CD4-positive, alpha-beta T cell treated with Interleukin-17A for 4 hours (primary cell): ENCODE data around the gene CRIP2.

ENCODE experiments used
- DNase-seq: peaks from one replicate; pipeline ENCODE4 v3.0.0-alpha.2; 2020; ENCODE audit warnings: mixed read lengths

CRIP2 gene

DNA sequence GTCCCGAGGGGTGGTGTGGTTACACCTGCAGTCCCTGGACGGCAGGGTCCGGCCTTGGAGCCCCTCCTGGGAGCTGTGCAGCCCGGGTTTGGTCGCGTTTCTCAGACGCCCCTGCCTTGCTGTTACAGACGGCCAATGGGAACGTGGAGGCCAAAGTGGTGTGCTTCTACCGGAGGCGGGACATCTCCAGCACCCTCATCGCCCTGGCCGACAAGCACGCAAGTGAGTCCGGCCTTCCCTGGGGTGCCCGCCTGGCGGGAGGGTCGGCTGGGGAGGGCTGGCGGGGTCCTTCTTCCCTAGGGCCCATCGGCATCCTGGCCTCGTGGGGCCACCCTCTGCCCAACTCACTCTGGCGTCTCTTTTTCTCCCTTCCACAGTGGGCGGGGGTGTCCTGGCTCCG lies 29.3 kb upstream of the CRIP2 start:
- DNase-seq: no peak

DNA sequence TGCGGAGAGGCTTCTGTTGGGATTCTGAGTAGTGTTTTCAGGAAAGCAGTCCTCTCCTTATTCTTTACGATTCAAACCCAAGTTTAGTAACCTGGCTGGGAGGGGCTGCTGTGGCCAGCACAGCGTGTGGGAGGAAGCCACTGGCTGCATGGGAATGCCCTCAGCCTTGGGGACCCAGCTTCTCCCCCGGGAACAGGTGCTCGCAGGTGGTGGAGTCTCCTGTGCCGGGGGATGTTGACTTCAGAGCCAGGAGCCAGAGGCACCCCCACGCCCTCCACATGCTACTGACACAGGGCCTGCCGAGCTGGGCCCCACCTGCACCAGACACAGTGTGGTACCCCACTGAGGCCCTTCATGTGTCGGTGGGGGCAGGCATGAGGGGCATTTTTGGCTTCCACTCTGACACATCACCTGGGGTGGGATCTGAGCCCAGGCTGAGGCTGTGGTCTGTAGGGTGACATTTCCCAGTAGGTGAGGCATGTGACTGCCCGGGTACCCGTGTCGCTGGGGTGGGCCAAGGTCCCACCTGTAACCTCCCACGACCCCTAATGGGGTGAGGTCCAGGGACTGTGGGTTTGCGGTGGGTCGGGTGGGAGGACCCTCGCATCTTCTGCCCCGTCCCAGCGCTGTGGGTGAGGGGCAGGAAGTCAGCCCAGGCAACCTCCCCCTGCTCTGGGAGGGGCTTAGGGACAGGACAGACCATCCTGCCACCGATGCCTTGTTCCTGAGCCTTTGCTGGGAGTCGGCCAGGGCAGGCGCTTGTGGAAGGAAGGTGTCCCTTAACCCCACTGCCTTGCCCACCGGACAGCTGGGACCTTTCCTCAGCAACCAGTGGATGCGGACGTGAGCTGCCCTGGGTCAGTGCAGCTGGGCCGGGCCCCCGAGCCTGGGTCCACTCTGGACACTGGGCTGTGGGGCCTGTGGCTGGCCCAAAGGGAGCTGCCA lies 28.4 kb upstream of the CRIP2 start:
- DNase-seq: no peak

DNA sequence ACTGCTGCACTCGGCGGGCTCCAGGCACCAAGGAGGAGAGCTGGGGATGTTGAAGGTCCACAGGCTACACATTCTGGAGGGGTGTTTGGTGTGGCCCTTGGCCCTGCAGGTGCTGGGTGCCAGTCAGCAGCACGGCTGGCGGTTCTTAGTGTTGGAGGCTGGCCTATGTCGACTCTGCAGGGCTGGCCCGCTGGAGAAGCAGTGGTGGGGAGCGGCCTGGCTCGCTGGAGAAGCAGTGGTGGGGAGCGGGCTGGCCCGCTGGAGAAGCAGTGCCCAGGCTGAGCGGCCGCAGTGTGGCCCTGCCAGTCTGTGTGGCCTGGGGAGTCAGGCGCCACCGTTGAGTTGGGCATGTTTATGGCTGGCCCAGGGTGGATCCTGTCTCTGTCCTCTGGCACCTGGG lies 27.6 kb upstream of the CRIP2 start:
- DNase-seq: no peak

DNA sequence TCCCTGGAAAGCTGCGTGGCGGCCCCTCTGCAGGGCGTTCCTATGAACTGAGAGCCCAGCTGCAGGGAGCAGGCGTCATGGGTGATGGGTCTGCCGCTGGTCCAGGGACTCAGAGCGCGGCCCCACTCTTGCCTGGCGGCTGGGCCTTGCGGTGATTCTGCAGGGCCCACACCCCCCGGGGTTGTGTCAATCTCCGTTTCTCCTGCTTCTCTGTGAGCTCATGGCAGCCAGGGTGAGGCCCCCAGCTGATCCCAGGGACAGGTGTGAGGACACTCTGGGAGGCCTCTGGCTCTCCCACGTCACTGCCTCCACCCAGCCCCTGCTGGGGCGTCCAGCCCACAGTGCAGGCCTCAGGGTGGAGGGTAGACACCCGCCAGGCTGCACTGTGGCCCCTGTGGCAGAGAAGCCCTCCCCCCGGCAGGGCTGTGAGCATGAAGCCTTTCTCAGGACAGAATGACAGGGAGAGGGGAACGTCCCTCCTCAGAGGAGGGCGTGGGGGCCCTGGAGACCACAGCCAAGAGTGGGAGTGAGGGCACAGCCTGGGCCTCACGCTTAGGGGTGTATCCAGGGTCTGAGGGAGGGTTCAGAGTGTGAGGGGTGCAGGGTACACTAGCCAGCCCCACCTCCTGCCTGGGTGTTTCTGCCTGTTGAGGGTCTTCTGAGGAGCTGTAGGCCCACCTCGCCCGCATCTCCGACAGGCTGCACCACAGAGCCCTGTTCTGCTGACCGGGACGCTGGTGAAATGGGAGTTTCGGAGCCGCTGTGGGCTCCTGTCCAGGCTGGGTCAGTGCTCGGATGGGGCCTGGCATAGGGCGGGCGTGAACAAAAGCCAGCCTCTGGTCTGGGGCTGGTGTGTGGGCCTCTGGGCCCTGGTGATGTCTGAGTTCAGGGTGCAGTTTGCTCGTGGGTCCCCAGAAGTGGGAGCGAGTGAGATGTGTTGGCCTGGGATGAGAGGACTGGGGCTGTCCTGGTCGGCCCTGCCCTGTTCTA lies 26.7 kb upstream of the CRIP2 start:
- no peak for DNase-seq

DNA sequence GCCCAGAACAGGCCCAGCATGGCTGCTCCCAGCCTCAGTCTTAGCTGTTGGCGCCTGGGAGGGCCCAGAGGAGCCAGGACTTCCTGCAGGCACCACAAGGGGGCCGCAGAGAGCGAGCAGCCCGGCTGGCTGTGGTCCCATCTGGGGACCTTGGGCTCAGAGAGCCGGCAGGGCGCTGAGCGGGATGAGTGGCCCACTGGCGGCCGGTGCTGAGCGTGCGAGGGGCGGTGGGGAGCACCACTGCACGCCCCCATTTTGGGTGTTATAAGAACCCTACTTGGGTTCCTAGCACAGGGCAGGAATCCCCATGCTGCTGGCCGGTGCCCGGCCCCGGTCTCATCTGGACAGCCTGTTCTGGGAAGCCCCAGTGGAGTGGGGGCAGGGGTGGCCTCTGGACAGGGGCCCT lies 25.9 kb upstream of the CRIP2 start:
- peak; percentile 79 for DNase-seq

DNA sequence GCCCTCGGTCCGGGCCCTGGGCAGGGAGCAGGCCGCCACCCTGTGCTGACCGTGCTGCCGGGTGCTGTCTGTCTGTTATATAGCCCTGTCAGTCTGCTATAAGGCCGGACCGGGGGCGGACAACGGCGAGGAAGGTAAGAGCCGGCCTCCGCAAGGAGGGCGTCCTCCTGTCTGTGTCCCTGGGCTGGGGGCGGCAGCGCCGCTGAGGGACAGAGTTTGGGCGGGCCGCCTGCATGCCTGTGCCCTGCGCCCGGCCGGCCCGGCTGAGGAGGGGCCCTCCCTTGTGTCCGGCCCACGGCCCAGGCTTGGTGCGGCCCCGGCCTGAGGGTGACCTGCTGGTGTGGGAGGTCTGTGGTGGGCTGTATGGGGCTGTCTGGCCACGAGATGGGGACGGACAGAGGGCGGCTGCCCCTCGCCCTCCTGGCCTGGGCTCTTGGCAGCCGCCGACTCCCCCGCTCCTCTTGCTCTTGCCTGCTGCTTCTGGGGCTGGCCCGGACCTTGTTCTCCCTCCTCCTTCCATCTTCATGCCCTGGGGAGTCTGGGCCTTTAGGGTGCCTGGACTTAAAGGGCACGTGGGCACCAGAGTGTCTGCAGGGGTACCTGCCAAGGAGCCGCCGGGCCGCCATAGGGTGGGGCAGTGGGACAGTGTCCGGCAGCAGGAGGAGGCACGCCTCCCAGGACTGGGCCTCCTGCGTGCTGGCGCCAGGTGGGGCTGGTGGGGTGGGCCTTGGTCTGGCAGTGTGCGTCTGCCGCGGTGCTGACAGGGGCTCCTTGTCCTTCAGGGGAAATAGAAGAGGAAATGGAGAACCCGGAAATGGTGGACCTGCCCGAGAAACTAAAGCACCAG lies 25.1 kb upstream of the CRIP2 start:
- no peak for DNase-seq

DNA sequence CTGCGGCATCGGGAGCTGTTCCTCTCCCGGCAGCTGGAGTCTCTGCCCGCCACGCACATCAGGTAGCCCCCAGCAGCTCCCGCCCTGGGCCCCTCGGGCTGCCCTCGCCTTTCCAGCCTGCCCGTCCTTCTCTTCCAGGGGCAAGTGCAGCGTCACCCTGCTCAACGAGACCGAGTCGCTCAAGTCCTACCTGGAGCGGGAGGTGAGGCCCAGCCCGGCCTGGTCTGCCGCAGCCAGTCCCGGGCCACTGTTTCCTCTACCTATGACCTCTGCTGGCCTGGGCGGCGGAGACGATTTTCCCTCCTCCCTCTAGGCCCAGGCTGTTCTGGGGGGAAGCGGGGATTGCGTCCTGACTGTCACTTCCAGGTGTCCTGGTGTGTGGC lies 24.5 kb upstream of the CRIP2 start:
- no peak for DNase-seq

DNA sequence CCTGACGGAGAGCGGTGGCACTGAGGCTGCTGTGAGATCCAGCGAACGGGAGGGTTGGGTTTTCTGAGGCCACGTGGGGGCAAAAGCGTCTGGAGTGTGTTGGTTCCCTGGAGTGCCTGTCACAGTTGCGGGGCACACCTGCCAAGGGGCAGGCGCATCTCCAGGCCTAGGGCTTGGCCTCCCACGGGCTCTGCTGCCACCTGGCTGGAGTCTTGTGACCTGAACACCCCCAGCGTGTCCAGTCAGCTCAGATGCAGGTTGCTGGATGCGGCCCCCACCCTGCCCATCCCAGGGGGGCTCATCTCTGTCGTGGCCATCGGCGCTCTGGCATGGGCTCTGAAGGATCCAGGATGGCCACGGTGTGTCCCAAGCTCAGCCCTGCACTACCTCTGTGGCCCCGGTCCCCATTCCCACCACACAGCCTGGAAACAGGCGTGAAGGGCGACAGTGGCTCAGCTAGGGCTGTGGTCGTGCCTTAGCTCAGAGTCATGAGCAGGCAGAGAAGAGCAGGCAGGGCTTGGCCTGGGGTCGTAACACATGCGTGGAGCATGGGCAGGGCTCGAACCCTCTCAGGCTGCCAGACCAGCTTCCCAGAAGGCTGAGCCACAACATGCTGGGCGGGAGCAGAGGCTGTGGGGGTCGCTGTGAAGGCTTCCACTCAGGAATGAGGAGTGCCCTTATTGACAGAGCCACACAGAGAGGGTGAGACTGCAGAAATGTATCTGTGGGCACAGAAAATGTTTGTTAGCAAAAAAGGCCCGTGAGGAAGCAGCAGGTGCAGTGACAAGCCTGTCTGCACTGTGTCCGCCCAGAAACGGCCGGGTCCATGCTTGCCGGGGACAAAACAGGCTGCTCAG lies 23.5 kb upstream of the CRIP2 start:
- no peak for DNase-seq

DNA sequence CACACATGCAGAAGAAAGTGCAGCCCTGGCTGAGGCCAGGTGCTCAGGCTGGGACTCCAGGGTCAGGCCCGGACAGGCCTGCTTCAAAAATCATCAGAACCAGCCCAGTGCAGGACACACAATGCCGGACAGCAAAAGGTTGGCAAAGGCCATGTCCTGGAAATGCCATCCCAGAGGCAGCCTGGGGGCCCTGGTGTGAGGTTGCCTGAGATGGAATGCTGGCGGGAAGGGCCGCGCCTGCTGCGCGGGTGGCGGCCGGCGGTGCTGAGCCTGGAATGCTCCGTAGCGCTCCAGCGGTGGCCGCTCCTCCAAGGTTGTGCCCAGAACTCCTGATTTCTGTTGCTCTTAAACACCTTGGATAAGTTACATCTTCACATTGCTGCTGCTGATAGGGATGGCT lies 21.7 kb upstream of the CRIP2 start:
- no peak for DNase-seq

DNA sequence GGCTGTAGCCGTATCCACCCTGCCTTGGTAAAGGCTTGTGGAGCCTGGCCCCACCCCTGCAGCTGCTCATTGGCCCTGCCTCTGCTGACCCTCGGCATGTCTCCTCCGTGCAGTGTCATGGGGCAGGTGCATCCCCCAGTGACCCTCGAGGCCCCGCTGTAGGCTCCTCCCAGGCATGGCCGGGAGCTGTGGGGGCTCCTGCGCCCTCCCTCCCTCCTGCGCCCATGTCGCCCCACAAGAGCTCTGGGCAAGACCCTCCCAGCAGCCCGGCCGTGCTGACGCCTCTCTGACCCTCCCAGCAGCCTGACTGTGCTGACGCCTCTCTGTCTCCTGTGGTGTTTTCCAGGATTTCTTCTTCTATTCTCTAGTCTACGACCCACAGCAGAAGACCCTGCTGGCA lies 20.8 kb upstream of the CRIP2 start:
- no peak for DNase-seq

DNA sequence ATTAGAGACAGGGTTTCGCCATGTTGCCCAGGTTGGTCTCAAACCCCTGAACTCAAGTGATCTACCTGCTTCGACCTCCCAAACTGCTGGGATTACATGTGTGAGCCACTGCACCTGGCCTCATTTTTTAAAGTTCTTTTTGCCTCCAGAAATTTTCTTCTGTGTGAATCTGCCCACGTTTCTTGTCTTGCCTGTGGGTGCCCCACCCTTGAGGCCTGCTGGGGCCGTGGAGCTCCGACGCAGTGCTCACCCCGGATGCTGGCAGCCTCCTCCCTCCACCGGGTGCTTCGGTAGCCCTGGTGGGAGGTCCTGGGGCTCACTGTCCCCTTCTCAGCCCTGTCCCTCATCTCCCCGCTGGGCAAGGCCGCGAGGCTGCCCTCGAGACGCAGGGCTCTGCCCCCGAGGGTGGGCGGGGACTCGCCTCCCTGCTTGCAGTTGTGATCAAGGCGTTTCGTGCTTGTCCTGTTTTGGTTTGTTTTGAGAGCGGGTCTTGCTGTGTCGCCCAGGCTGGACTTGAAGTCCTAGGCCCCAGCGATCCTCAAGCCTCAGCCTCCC lies 19.5 kb upstream of the CRIP2 start:
- no peak for DNase-seq

DNA sequence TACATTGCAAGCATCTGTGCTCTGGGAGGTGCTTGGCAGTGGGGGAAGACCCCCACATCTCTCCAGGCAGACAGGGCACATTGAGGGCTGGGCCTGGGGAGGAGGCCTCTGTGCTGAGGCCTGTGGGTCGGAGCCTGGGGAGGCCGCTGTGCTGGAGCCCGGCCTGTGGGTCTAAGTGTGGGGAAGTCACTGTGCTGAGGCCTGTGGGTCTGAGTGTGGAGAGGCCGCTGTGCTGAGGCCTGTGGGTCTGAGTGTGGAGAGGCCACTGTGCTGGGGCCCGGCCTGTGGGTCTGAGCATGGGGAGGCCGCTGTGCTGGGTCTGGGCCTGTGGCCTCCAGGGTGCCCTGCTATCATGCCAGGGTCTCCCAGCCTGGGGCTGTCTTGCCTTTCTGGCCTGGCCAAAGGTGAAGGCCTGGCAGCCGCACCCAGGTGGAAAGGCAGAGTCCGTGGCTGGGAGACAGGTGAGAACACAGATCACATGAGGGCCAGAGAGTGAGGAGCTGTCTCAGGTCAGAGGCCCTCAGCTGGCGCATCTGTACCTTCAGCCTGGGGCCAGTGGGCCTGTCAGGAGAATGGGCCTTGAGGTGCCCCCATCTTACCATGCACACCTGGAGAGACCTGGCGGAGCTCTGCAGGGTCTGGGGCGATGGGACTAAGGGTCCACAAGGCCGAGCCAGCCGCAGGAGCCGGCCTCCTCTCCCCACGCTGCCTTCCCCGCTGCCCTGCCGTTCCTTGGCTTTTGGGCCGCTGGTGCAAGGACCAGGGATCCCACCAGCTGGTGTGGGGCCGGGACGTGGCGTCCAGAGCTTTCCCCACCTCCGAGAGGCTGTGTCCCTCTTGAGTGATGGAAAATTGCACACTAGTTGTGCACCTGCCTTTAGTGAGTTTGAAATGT lies 18.6 kb upstream of the CRIP2 start:
- no peak for DNase-seq

DNA sequence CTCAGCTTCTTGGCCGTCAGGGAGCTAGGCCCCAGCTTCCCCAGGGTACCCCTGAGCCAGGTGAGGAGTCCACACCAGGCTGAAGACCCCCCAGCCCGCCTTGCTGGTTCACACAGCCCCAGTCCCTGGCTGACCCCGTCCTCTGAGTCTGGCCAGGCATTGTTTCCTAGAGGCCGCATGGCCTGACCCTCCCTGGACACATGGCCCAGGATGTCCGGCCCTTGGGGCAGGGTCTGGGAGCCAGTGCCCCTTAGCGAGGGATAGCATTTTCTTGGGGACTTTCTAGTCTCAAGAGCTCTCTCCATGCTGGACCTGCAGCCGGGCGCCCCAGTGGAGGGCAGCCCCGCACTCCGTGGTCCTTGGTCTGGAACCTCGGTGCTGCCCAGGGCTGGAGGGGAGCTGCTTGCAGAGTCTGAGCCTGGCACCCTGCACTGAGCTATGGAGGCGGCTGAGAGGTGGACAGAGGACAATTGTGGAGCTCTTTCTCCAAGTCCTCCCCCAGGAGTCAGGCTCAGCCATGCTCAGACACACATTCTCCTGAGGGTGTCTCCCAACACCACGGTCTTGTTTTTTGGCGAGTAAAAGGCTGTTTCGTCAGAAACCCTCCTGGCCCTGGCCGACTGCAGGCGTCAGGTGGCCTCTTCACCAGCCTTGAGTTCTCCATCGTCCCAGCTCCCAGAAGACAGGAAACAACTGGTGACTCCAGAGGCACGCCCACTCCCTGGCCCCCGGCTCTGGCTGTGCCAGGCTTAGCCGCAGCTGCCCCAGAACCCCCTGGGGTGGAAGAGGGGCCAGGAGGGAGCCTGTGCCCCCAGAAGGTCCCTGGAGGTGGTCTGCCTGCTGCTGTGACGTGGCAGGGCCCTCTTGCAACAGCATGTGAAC lies 17.6 kb upstream of the CRIP2 start:
- DNase-seq: no peak

DNA sequence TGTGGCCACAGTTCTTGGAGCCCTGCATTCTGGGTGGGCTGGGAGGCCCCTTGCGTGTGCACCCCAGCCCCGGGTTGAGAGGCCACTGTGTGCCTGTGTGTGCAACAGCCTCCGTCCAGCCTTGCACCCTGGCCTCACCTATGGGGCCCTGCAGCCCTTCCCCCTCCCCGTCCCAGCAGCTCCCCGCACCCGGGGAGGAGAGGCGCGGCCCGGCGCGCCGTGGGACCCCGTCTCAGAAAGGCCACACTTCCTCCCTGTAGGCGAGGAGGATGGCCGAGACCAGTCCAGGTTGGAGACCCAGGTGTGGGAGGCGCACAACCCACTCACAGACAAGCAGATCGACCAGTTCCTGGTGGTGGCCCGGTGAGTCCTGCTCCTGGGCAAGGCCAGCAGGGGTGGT lies 16.6 kb upstream of the CRIP2 start:
- DNase-seq: no peak

DNA sequence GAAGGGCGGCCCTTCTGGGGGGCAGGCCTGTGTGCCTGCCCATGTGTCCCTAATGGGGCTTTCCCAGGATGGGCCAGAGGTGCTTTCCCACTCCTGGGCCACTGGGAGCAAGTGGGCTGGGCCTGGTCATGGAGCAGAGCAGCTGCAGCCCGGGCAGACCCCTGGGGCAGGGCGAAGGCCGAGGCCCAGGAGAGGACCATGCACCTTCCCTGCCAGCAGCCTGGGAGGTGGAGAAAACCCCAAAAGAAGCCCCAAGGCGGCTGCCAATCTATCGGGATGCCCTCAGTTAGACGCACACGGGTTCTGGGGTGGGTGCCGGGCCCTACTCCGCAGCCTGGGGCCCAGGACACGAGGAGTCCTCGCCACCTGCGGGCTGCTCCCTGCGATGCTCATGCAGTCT lies 16.1 kb upstream of the CRIP2 start:
- DNase-seq: no peak

DNA sequence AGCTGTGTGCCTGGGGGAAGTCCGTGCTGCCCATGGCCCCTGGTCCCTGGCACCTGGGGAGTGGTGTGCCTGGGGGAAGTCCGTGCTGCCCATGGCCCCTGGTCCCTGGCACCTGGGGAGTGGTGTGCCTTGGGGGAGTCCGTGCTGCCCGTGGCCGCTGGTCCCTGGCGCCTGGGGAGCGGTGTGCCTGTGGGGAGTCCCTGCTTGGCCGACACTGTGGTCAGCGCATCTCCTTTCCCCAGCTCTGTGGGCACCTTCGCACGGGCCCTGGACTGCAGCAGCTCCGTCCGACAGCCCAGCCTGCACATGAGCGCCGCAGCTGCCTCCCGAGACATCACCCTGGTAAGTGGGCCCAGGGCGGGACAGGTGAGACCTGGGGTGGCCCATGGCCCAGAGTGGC lies 14.5 kb upstream of the CRIP2 start:
- DNase-seq: no peak

DNA sequence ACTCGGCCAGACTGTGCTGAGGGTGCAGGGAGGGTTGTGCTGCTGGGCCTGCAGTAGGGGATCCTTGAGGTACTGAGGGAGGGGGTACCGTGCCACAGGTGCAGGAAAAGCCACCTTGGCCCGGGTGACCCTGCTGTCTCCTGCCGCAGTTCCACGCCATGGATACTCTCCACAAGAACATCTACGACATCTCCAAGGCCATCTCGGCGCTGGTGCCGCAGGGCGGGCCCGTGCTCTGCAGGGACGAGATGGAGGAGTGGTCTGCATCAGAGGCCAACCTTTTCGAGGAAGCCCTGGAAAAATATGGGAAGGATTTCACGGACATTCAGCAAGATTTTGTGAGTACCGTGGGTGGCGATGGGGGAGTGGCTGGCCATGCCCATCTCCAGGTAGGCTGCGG lies 14.0 kb upstream of the CRIP2 start:
- no peak for DNase-seq

DNA sequence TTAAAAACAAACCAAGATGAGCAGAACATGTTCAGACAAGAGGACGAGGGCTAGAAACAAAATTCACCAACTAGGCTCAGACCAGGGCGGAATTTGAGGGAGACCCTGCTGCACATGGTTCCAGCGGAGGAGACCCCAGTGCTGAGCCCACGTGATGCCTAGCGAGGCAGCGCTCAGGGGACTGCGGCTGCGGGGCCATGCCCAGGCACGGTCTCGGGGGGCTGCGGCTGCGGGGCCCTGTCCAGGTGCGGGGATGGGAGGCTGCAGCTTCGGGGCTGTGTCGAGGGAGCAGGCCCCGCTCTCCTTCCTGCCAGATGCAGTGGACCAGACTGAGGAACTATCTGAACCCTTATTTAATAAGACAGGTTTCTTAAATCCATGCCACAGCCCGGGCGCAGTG lies 12.7 kb upstream of the CRIP2 start:
- no peak for DNase-seq

DNA sequence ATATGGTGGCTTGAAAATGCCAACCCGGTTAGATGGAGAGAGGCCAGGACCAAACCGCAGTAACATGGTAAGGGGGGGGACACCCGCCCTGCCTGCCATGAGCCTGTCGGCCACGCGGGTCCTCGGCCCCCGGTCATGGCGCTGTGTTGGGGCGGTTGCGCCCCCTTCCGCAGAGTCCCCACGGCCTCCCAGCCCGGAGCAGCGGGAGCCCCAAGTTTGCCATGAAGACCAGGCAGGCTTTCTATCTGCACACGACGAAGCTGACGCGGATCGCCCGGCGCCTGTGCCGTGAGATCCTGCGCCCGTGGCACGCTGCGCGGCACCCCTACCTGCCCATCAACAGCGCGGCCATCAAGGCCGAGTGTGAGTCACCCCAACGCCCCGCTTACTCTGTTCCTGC lies 10.1 kb upstream of the CRIP2 start:
- DNase-seq: no peak
